ENCODE data around the gene ASAP2.
"Not testable (repeated sequence)": the region's sequence is repeated elsewhere in the genome, so short reads cannot be mapped to it uniquely, and the experiment has no call there.

ASAP2 gene

DNA sequence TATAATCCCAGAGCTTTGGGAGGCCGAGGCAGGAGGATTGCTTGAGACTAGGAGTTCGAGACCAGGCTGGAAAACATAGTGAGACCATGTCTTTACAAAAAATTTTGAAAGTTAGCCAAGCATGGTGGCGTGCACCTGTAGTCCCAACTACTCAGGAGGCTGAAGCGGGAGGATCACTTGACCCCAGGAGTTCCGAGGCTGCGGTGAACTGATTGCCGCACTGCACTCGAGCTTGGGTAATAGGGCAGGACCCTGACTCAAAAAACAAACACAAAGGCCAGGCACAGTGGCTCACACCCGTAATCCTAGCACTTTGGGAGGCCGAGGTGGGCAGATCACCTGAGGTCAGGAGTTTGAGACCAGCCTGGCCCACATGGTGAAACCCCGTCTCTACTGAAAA, 191.6 kb downstream of the ASAP2 start:
- not testable (repeated sequence) for H2BK120ac ChIP-seq (ENCODE audit: low read depth, low read length); H2BK15ac ChIP-seq (replicated peaks; ENCODE audit: low read depth); H3K79me2 ChIP-seq (ENCODE audit: control insufficient read depth, insufficient read depth, low read length); H3K18ac ChIP-seq (ENCODE audit: low read length); H3K9ac ChIP-seq (ENCODE audit: low read length); H3K4me1 ChIP-seq (ENCODE audit: control insufficient read depth, low read depth, low read length); H3K4me3 ChIP-seq (ENCODE audit: low read length); H3K23ac ChIP-seq (ENCODE audit: low read length); H3K4ac ChIP-seq (ENCODE audit: low read depth, low read length); H3K27ac ChIP-seq (ENCODE audit: low read depth, low read length); H4K8ac ChIP-seq (ENCODE audit: low read depth, low read length); H4K5ac ChIP-seq (ENCODE audit: low read length); H3K56ac ChIP-seq (ENCODE audit: low read length); H3K27me3 ChIP-seq (ENCODE audit: insufficient read depth, low read length, poor library complexity); H3K4me2 ChIP-seq (ENCODE audit: low read length); H2BK5ac ChIP-seq (ENCODE audit: low read length); DNase-seq; H2AK5ac ChIP-seq (ENCODE audit: low read length); H3K36me3 ChIP-seq (ENCODE audit: control insufficient read depth, insufficient read depth, low read length); H3K79me1 ChIP-seq (ENCODE audit: low read length)
- no CpG with 5 or more reads among the region's 11 CpGs for WGBS (ENCODE audit: extremely low coverage, insufficient coverage, low lambda C conversion rate)

DNA sequence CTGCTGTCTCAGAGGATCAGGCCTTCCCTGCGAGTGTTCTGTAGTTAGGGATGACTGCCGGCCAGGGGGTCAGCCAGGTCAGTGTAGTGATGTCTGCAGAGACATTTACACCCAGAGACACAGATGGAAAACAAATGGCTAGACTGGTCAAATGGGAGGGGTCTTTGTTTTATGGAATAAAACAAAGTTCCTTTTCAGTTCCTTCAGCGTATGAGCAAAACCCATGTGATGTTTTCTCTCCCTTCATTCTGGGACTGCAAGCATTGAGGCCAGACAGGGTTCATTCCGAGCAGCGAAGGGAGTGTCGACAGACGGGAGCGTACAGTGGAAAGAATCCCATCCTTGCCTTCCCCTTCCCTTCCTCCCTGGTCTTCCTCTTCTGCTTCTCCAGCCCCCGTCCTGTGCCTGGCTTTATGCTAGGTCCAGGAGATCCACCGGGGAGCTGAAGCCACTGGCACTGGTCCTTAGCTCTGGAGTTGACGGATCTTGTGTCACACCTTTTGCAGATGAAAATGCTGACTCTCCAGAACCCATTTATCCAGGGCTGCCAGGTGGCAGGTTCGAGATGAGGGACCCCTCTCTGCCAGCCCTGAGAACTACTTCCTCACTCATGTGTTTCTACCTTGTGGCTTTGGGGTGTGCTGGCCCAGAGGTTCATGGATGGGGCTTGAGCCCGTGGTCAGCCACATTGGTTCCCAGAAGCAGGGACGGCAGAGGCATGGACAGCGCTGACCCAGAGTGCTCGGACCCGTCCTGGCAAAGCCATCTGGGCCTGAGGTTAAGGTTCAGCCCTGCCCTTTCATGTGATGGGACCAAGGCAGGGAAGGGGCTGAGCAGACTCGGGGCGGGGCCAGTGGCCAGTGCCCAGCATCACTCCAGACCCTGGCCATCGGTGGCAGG, 192.5 kb downstream of the ASAP2 start:
- Histone ChIP-seq H3K79me1 (ENCODE audit: low read length) (no peaks in the 10 kb centered on the region), H3K23ac (ENCODE audit: low read length) (no peak overlapping the region), H3K4ac (ENCODE audit: low read depth, low read length) (no peak overlapping the region), H2BK5ac (ENCODE audit: low read length) (no peak overlapping the region), H3K56ac (ENCODE audit: low read length) (peak overlapping the region; percentile 34), H2BK120ac (ENCODE audit: low read depth, low read length) (no peak overlapping the region), H2BK15ac (replicated peaks; ENCODE audit: low read depth) (no peak overlapping the region), H3K4me3 (ENCODE audit: low read length) (no peak overlapping the region), H4K5ac (ENCODE audit: low read length) (no peak overlapping the region), H3K4me2 (ENCODE audit: low read length) (no peak overlapping the region), H3K27ac (ENCODE audit: low read depth, low read length) (no peak overlapping the region), H3K4me1 (ENCODE audit: control insufficient read depth, low read depth, low read length) (no peaks in the 10 kb centered on the region), H3K27me3 (ENCODE audit: insufficient read depth, low read length, poor library complexity) (no peaks in the 10 kb centered on the region), H3K79me2 (ENCODE audit: control insufficient read depth, insufficient read depth, low read length) (no peaks in the 10 kb centered on the region), H4K8ac (ENCODE audit: low read depth, low read length) (no peak overlapping the region), H3K36me3 (ENCODE audit: control insufficient read depth, insufficient read depth, low read length) (no peaks in the 10 kb centered on the region), H2AK5ac (ENCODE audit: low read length) (no peak overlapping the region), H3K18ac (ENCODE audit: low read length) (no peak overlapping the region), H3K9ac (ENCODE audit: low read length) (no peak overlapping the region)
- WGBS (ENCODE audit: extremely low coverage, insufficient coverage, low lambda C conversion rate), result no CpG with 5 or more reads among the region's 20 CpGs
- DNase-seq, result no peak

GRCh38 chr2:9400268-9401058, 193.9 kb downstream of the ASAP2 start:
- Histone ChIP-seq H3K4me3 (ENCODE audit: low read length) (no peak overlapping the region), H3K36me3 (ENCODE audit: control insufficient read depth, insufficient read depth, low read length) (no peaks in the 10 kb centered on the region)
- WGBS (ENCODE audit: extremely low coverage, insufficient coverage, low lambda C conversion rate), result no CpG with 5 or more reads among the region's 12 CpGs

DNA sequence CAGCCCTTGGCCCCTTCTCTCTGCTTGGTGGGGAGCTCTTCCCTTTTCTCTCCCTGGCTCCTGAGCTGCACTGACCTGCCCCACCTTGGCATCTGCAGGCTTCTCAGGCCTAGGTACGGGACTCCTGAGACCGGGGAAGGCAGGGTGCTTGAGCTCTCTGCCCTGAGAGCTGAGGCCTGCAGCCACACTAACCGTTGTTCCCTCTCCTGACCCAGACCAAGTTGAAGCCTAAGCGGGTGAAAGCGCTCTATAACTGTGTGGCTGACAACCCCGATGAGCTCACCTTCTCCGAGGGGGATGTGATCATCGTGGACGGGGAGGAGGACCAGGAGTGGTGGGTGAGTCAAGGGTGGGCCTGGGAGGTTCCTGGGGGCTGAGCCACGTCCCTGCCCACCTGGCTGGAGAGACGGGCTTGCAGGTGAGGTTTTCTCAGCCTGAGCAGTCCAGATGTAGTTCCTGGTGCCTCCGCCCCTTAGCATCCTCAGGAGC, 194.5 kb downstream of the ASAP2 start:
- H3K4me1 ChIP-seq (ENCODE audit: control insufficient read depth, low read depth, low read length), result no peaks in the 10 kb centered on the region
- H3K23ac ChIP-seq (ENCODE audit: low read length), result no peak overlapping the region
- no peak overlapping the region for H4K8ac ChIP-seq (ENCODE audit: low read depth, low read length)
- H3K18ac ChIP-seq (ENCODE audit: low read length), result no peak overlapping the region
- no peaks in the 10 kb centered on the region for H3K27me3 ChIP-seq (ENCODE audit: insufficient read depth, low read length, poor library complexity)
- H3K4me2 ChIP-seq (ENCODE audit: low read length), result no peak overlapping the region
- no peak overlapping the region for H4K5ac ChIP-seq (ENCODE audit: low read length)
- H3K4me3 ChIP-seq (ENCODE audit: low read length), result no peak overlapping the region
- no CpG with 5 or more reads among the region's 12 CpGs for WGBS (ENCODE audit: extremely low coverage, insufficient coverage, low lambda C conversion rate)
- H3K9ac ChIP-seq (ENCODE audit: low read length), result no peak overlapping the region
- no peak overlapping the region for H2BK120ac ChIP-seq (ENCODE audit: low read depth, low read length)
- no peaks in the 10 kb centered on the region for H3K79me2 ChIP-seq (ENCODE audit: control insufficient read depth, insufficient read depth, low read length)
- no peak overlapping the region for H3K27ac ChIP-seq (ENCODE audit: low read depth, low read length)
- no peaks in the 10 kb centered on the region for H3K36me3 ChIP-seq (ENCODE audit: control insufficient read depth, insufficient read depth, low read length)
- no peak overlapping the region for H3K56ac ChIP-seq (ENCODE audit: low read length)
- H3K79me1 ChIP-seq (ENCODE audit: low read length), result no peaks in the 10 kb centered on the region
- no peak overlapping the region for H2AK5ac ChIP-seq (ENCODE audit: low read length)
- no peak overlapping the region for H2BK15ac ChIP-seq (replicated peaks; ENCODE audit: low read depth)
- H3K4ac ChIP-seq (ENCODE audit: low read depth, low read length), result no peak overlapping the region
- H2BK5ac ChIP-seq (ENCODE audit: low read length), result no peak overlapping the region
- no peak for DNase-seq

More at GRCh38 chr2:9400268-9401058, 193.9 kb downstream of the ASAP2 start:
- H4K8ac ChIP-seq (ENCODE audit: low read depth, low read length), result no peak overlapping the region
- no peak for DNase-seq
- no peak overlapping the region for H3K27ac ChIP-seq (ENCODE audit: low read depth, low read length)
- no peak overlapping the region for H3K4ac ChIP-seq (ENCODE audit: low read depth, low read length)
- H3K4me2 ChIP-seq (ENCODE audit: low read length), result no peak overlapping the region
- no peak overlapping the region for H3K18ac ChIP-seq (ENCODE audit: low read length)
- H3K9ac ChIP-seq (ENCODE audit: low read length), result no peak overlapping the region
- H3K56ac ChIP-seq (ENCODE audit: low read length), result no peak overlapping the region
- H3K27me3 ChIP-seq (ENCODE audit: insufficient read depth, low read length, poor library complexity), result no peaks in the 10 kb centered on the region
- no peak overlapping the region for H2BK120ac ChIP-seq (ENCODE audit: low read depth, low read length)
- no peak overlapping the region for H2BK15ac ChIP-seq (replicated peaks; ENCODE audit: low read depth)
- no peak overlapping the region for H4K5ac ChIP-seq (ENCODE audit: low read length)
- H3K23ac ChIP-seq (ENCODE audit: low read length), result no peak overlapping the region
- no peaks in the 10 kb centered on the region for H3K79me2 ChIP-seq (ENCODE audit: control insufficient read depth, insufficient read depth, low read length)
- no peak overlapping the region for H2AK5ac ChIP-seq (ENCODE audit: low read length)
- no peaks in the 10 kb centered on the region for H3K79me1 ChIP-seq (ENCODE audit: low read length)
- H3K4me1 ChIP-seq (ENCODE audit: control insufficient read depth, low read depth, low read length), result no peaks in the 10 kb centered on the region
- H2BK5ac ChIP-seq (ENCODE audit: low read length), result no peak overlapping the region

DNA sequence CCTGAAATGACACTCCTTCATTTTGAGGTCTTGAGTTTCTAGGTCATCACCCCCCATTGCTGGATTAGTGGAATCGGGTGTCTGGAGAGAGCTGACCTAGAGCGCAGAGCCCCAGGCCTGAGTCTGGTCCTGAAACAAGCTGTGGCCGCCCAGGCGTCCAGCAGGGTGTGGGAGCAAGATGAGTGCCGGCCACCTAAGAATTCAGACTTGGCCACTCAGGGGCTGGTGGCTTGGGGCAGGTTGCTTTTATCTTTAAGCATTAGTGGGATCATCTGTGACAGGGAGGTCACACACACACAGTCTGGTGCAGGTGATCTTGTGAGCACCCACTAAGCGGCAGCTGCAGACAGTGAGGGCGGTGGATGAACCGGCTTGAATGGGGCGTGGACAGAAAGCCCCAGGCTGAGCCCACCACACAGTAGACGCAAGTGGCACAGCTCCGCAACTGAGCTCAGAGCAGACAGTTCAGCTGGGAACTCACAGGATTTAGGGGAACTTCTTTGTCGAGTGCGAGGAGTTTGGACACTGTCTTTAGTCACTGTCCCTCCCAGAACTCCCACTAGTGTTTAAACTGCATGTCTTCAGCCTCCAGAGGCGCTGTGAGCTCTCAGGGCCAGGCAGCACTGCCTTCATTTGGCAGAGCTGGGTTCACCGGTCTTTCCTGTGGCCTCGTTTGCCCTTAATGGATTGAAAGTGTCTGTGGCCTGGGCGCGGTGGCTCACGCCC, 195.2 kb downstream of the ASAP2 start:
- H3K18ac ChIP-seq (ENCODE audit: low read length), result no peak overlapping the region
- H2BK120ac ChIP-seq (ENCODE audit: low read depth, low read length), result no peak overlapping the region
- H3K4ac ChIP-seq (ENCODE audit: low read depth, low read length), result no peak overlapping the region
- H3K56ac ChIP-seq (ENCODE audit: low read length), result no peak overlapping the region
- H3K4me3 ChIP-seq (ENCODE audit: low read length), result no peak overlapping the region
- no peak overlapping the region for H4K8ac ChIP-seq (ENCODE audit: low read depth, low read length)
- H3K23ac ChIP-seq (ENCODE audit: low read length), result no peak overlapping the region
- H3K9ac ChIP-seq (ENCODE audit: low read length), result no peak overlapping the region
- no peaks in the 10 kb centered on the region for H3K79me1 ChIP-seq (ENCODE audit: low read length)
- H3K36me3 ChIP-seq (ENCODE audit: control insufficient read depth, insufficient read depth, low read length), result no peaks in the 10 kb centered on the region
- WGBS (ENCODE audit: extremely low coverage, insufficient coverage, low lambda C conversion rate), result no CpG with 5 or more reads among the region's 19 CpGs
- H2BK5ac ChIP-seq (ENCODE audit: low read length), result no peak overlapping the region
- no peaks in the 10 kb centered on the region for H3K79me2 ChIP-seq (ENCODE audit: control insufficient read depth, insufficient read depth, low read length)
- DNase-seq, result no peak
- H2AK5ac ChIP-seq (ENCODE audit: low read length), result no peak overlapping the region
- H3K4me1 ChIP-seq (ENCODE audit: control insufficient read depth, low read depth, low read length), result no peaks in the 10 kb centered on the region
- no peak overlapping the region for H3K27ac ChIP-seq (ENCODE audit: low read depth, low read length)
- H2BK15ac ChIP-seq (replicated peaks; ENCODE audit: low read depth), result no peak overlapping the region
- no peak overlapping the region for H3K4me2 ChIP-seq (ENCODE audit: low read length)
- H3K27me3 ChIP-seq (ENCODE audit: insufficient read depth, low read length, poor library complexity), result no peaks in the 10 kb centered on the region
- no peak overlapping the region for H4K5ac ChIP-seq (ENCODE audit: low read length)

Measured in mesendoderm (in vitro differentiated cells).